ENCODE measurements around the gene KRT72.
"Not testable (repeated sequence)": the region's sequence is repeated elsewhere in the genome, so short reads cannot be mapped to it uniquely, and the experiment has no call there.

The KRT72 gene

DNA sequence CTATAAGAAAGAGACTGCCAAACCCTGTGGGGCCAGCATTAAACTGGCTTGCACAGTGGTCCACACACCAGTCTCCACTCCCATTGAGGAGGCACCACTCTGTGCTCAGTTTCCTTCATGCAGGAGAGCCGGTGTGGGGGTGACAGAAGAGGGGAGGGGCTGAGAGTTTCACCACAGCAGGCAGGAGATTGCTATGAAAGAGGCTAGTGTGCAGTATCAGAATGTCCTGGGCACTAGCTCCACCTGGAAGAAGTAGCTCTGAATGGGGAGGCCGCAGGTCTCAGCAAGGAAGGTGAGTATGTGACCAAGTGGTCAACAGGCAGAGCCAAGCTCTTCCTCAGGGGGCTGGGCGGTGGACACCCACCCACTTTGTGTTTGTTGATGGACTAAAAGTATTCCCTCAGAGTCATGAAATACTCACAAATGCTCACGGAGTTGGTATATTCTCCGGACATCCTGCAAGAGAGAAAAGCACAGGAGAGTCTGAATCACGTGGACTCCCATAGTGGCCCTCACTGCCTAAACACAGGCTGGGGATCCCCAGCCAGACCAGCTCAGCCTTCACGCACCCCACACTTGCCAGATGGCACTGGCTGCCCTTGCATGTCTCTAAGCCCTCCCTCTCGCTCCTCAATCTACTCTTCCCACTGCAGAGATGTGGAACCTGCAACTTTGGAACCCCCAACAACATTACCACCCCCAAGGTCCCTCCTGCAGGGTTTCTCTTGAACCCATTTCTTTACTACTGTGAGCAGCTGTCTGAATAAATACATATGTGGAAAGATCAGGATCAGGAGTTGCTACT, 7.8 kb upstream of the KRT72 start:
- DNase-seq (ENCODE audit: extremely low read depth in 1 of 2, low read depth in 1 of 2), result no peak

DNA sequence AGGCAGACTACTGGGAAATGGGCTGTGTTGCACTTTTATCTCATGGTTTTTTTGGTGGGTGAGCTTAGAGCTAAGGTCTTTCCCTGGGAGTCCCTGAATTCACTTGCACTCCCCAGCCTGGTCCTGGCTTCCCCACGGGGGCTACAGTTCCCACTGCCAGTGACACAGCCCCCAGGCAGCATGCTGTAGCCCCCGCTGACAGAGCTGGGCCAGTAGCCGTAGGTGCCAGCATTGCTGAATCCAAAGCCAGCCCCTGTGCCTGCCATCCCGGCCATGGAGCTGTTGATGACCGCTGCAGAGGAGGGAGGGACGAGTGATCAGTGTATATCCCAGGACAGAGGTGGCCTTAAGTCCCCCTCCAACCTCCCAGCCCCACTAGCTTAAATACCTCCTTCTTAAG, 6.9 kb upstream of the KRT72 start:
- no peak for DNase-seq (ENCODE audit: extremely low read depth in 1 of 2, low read depth in 1 of 2)

DNA sequence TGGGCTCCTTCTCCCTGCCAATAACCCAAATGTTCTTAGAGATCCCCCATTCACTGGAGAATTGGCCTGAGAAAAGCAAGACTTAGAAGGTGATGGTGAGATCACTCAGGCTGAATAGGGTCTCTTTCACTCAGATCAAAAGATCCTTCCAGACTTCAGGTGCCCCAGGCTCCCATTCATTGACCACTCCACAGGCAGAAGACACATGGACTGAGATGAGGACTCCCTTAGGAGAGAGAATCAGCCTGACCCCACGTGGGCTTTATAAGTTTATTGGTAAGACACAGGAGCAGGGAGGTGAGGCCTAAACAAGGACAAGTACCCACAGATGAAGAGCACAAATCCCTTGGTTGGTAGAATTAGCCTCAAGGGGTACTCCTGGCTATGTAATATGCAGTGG, 6.1 kb upstream of the KRT72 start:
- no peak for DNase-seq (ENCODE audit: extremely low read depth in 1 of 2, low read depth in 1 of 2)

DNA sequence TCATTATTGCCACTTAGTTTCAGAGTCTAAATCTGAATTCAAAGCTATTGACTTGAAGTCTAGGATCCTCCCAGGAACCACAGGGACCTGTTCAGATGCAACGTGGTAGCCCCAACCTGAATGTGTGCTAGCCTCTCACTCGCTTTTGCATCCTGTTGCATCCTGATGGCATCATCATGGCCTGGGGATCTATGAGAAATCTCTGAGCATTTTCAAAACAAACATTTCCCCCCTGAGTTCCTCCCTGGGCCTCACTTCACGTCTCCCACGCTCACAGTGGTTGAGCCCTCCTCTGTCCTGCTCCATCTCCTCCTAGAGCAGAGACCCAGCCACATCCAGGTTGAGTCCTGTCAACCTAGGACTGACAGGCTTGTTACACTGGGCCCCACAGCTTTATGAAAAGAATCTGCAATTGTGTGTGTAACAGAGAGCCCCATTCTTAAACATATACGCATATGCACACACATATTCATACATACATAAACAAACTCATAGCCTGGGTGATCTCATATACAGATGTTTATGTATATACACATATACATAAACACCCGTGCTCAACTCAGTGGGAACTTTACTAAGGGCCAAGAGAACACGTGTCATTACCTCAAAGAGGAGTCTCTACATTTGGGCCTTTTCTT, 5.4 kb upstream of the KRT72 start:
- no peak for DNase-seq (ENCODE audit: extremely low read depth in 1 of 2, low read depth in 1 of 2)

DNA sequence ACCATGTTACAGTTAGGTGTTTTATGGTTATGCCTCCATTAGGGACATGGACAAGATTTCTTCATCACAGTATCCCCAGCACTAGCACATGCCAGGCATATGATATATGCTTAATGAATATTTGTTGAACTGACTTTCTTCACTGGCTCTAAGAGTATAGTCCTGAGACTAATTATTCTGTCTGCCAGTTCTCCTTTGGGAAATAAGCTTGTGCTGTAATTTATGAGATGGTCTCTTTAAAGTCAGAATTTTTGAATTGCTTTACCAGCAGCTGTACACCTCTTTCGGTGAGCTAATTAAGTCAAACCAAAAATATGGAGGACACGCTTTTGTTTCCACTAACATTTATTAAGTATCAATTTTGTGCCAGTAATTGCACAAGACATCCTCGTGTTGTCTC, 4.8 kb upstream of the KRT72 start:
- no peak for DNase-seq (ENCODE audit: extremely low read depth in 1 of 2, low read depth in 1 of 2)

DNA sequence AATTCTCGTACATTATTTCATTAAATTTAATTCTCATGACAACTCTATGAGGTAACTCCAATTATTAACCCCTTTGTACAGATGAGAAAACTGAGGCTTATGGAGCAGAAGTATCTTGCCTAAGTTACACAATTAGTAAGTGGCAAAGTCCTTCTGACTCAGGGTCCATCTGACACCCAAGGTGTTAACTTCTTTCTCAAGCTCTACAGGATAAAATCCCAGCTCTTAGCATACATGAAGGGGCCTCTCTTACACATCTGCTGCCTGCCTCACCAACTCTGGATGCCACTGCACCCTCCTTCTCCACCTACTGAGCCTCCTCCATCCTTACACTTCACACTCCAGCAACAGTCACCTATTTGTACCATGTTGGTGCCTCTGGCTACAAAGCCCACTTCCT, 4.3 kb upstream of the KRT72 start:
- DNase-seq (ENCODE audit: extremely low read depth in 1 of 2, low read depth in 1 of 2), result no peak

DNA sequence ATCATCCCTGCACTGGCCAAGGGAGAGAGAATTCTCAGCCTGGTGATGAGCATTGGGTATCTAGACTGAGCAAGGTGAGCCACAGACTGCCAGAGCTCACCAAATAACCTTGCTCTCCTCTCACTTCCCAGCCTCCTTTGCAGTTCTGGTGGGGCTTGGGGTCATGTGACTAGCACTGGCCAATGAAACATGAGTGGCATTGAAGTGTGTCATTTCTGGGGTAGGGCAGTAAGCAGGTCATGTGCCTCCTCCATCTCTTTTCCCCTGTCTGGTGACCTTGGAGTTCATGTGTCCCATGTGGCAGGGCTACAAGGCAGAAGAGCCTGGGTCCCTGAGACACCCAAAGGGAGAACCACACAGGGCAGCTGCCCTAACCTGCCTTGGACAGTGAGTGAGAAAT, 3.6 kb upstream of the KRT72 start:
- DNase-seq (ENCODE audit: extremely low read depth in 1 of 2, low read depth in 1 of 2), result no peak

DNA sequence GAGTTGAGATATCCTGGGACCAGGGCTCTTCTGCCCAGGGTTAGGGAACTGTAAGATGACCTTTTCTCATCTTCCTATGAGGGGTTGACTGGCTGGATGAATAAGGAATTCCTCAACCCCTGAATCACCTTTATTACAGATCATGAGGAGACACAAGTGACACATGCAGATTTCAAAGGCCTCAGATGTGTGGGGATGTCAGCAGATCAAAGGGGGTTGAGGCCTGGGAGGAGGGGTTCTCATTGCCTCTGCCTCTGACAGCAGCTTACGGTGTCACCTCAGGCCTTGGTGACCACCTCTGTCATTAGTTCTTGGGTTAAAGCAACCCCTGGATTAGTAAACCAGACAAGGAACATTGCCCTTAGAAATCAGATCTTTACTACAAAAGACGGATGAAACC, 2.1 kb upstream of the KRT72 start:
- DNase-seq (ENCODE audit: extremely low read depth in 1 of 2, low read depth in 1 of 2), result peak in 1 of 2 donors; percentile 31

DNA sequence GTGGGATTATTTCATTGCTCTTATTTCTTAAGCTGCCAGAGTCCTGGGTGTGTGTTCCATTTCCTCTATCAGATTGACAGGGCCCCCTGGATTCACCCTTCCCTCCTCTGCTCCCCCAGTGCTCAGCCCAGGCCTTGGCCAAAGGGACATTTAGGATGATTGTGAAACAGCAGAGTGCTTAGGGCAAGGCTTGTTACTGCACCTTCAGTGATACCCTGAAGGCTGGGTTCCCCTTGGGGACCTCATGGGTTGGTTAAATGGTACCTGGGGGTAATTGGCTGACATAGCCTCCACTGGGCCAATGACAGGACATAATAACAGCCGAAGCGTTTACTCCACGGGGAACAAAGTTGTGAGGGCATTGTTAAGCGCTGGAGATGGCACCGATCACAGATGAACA, 1.3 kb upstream of the KRT72 start:
- DNase-seq (ENCODE audit: extremely low read depth in 1 of 2, low read depth in 1 of 2), result no peak

DNA sequence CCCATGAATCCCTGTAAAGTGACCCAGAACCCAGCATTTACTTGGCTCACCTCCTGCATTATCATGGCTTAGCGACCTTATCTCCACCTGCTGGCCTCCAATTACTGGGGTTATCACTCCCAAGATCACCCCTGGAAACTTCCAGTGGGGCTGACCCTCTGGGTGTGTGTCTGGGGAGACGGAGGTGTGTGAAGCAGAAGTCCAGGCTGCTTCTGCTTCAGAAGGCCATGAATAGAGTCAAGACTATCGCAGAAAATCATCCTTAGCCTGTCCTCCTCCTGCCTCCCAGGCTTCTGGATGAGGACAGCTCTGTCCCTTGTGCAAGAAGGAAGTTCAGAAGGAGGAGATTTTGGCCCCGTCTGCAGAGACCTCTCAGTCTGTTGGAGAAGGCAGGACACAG, 408 bp upstream of the KRT72 start:
- no peak for DNase-seq (ENCODE audit: extremely low read depth in 1 of 2, low read depth in 1 of 2)

DNA sequence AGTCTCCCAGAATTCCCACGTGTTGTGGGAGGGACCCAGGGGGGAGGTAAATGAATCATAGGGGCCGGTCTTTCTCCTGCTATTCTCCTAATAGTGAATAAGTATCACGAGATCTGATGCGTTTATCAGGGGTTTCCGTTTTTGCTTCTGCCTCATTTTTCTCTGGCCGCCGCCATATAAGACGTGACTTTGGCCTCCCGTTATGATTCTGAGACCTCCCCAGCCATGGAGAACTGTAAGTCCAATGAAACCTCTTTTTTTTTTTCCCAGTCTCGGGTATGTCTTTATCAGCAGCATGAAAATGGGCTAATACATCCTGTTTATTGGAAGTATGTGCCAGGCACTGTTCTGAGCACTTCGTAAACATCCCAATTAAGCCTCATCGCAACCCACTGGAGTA, 788 bp downstream of the KRT72 start:
- no peak for DNase-seq (ENCODE audit: extremely low read depth in 1 of 2, low read depth in 1 of 2)

DNA sequence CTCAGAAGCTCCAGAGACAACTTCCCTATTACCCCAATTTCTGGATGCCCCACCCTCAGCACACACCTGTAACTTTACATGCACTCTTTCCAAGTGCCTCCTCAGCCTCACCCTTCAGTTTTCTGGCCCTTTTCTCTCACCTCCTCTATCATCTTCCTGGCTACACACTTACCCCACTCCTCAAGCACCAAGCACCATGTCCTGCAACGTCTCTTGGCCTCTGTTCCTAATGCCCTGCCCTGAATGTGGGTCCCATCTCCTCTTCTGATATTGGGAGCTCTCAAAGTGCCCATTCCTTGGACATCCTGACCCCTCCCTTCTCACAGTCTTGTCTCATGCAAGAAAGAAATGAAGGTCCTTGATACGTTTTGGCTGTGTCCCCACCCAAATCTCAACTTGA, 1.2 kb downstream of the KRT72 start:
- DNase-seq (ENCODE audit: extremely low read depth in 1 of 2, low read depth in 1 of 2), result no peak

DNA sequence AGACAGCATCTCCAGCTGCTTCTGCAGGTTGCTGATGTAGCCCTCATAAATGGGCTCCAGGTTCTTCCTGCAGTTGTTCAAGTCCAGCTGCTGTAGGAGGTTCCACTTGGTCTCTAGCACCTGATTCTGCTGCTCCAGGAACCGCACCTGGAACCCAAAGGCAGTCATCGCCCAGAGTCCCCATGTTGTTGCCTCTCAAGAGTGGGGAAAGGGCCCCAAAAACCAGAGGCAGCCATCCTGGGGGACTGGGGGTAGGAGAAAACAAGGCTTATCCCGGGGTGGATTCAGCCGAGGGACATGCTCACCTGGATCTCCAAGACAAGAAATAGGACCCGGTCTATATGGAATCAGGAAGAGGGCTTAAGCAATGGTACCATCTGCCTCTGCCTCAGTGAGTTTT, 2.3 kb downstream of the KRT72 start:
- DNase-seq (ENCODE audit: extremely low read depth in 1 of 2, low read depth in 1 of 2), result no peak

DNA sequence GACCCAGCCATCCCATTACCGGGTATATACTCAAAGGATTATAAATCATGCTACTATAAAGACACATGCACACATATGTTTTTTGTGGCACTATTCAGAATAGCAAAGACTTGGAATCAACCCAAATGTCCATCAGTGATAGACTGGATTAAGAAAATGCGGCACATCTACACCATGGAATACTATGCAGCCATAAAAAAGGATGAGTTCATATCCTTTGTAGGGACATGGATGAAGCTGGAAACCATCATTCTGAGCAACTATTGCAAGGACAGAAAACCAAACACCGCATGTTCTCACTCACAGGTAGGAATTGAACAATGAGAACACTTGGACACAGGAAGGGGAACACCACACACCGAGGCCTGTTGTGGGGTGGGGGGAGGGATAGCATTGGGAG, 7.0 kb downstream of the KRT72 start:
- not testable (repeated sequence) for DNase-seq (ENCODE audit: extremely low read depth in 1 of 2, low read depth in 1 of 2)

DNA sequence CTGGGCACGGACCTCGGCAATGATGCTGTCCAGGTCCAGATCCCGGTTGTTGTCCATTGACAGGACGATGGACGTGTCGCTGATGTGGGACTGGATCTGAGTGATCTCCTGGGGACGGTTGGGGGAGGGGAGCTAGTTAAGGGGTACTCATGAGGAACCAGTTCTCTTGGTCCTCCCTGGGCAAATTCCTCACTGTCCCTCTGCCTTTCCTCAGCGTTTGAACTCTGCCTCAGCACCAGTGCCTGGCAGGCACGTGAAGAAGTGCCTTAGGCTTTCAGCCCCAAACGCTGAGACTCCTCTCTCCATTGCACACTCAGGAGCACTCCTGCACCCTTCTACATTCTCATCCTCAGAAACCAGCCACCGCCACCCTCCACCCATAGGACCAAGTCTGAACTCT, 9.7 kb downstream of the KRT72 start:
- no peak for DNase-seq (ENCODE audit: extremely low read depth in 1 of 2, low read depth in 1 of 2)

DNA sequence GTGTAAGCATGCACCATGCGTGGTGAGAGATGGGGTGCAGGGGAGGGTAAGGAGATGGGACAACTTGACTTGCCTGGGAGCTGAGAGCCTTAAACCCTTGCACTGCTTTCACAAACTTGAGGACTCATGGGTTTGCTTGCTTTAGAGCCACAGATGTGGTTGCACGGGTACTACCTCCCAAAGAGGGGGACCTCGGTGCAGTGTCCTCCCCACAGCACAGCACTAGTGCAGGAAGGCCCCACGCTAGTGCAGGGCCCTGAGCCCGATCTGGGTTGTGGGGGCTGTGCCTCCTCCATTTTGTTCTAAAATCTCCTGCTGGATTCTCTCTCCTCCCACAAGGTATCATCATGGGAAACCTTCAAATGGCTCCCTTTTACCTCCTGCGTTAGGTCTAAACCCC, 11.2 kb downstream of the KRT72 start:
- DNase-seq (ENCODE audit: extremely low read depth in 1 of 2, low read depth in 1 of 2), result no peak

DNA sequence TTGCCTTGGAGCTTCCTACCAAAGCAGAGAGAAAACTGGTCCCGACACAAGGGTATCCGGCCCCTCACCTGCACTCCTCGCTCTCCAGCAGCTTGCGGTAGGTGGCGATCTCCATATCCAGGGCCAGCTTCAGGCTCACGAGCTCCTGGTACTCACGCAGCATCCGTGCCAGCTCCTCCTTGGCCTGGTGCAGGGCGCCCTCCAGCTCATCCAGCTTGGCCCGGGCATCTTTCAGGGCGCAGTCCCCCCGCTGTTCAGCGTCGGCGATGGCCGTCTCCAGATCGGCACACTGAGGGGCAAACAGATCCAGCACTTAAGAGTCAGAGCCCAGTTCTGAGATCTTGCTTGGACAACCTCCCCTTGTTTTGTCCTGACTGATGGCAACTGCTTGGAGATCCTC, 13.7 kb downstream of the KRT72 start:
- no peak for DNase-seq (ENCODE audit: extremely low read depth in 1 of 2, low read depth in 1 of 2)

DNA sequence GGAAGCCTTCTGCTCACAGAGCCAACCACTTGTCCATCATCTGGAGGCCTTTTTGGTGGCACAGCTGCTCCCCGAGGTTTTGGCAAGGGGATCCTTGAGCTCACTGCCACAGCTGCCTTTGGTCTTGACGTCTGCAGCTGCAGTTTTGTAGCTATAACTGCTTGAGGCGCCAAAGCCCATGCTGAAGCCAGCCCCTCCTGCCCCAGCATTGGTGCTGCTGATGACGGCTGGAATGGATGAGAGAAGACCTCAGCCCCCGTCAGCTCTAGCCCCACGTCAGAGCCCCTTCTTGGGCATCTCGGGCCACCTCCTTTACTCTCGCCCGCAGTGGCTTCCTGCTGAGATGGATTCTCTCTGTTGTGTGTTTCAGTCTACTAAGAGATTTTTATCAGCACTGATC, 15.3 kb downstream of the KRT72 start:
- peak; percentile 43 to 81 for DNase-seq (ENCODE audit: extremely low read depth in 1 of 2, low read depth in 1 of 2)

DNA sequence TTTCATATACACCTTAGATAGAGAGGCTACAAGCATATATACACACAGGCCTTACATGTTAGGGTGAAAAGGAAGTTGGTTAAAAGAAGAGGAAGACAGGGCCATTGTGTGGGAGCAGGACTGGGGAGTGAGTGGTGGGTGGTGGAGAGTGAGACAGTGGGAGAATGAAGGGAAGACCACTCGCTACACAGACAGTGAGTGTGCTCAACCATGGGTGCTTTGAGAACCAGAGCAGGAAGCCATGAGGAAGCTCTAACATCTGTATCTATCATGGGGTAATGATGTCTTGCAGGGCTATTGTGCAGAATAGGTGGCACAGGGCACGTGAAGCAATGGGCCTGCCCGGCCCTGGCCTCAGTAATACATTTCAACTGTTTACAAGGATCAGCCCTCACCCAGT, 16.2 kb downstream of the KRT72 start:
- DNase-seq (ENCODE audit: extremely low read depth in 1 of 2, low read depth in 1 of 2), result no peak

DNA sequence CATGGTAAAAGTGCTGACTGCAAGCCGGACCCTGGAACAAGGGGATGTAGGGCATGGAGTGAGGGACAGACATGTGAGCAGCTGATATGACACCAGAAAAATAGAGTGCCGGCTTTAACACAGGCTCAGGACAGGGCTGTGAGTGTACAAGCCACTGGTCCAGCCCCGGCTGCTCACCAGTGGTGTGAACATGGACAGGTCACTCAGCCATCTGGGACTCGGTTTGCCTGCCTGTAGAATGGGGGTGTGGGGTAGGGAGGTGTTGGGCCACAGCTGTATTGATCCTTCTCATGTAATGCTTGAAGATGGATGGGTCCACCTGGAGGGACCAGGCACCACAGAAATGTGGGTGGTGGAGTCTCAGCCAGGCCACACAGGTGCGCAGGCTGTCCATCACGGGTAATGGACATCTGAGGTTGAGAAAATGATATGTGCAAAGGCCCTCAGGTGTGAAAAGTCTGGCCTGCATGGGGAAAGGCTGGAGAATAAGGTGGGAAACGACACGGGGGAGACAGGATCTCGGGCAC, 17.0 kb downstream of the KRT72 start:
- no peak for DNase-seq (ENCODE audit: extremely low read depth in 1 of 2, low read depth in 1 of 2)

DNA sequence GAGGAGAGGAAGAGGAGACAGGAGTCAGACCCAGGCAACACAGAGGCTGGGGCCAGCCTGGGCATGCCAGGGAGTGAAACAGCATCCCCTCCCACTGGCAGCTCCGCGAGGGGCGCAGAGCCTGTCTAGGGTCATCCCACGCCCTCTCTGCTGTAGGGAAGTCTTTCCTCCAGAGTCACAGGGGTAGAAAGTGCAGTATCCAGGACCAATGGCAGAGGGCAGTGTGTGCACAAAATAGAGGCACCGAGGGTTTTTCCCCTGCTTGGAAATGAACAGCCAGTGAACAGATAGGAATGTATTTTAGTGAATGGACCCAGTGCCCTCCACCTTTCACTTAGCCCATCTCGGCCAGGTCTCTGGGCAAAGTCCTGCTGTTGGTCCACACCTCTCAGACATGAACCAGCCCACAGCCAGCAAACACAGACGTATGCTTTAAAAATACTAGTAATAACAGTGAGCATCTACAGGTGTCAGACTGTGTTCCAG, 18.2 kb downstream of the KRT72 start:
- DNase-seq (ENCODE audit: extremely low read depth in 1 of 2, low read depth in 1 of 2), result peak; percentile 22 to 43

DNA sequence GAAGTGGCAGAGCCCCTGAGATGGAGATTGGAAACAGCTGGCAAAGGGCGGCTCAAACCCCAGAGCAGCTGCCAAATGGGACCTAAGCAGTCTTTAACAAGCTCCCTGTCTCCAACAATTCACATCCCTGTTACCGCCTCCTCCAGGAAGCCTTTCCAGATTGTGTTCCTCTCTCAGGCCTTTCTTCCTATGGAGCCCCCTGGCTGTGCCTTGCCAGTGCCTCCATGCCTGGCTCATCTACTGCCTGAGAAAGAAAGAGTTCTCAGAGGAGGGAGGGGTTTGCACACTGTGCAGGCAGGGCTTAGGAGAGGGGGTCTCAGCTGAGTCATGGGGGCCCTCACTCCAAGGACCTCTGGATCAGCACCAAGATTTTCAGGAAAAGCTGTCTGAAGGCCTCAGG, 18.8 kb downstream of the KRT72 start:
- DNase-seq (ENCODE audit: extremely low read depth in 1 of 2, low read depth in 1 of 2), result no peak
